Panc1 (cell line): Measurements from ENCODE around the gene TMEM164. TPM values are rescaled to one million over a fixed set of nuclear protein-coding genes. Genes with fewer than 3 reads are reported as not detected.

Experiments used
- ATAC-seq: fragments of 200-7000 bp; cut with Tn5 transposase; 2 replicates; pipeline ENCODE4 v1.9.1; 2020; ENCODE audit warnings: mild to moderate bottlenecking, moderate library complexity
- BruUV-seq: library from RNA; stranded (reverse); fragments of 400-500 nt; replicated peaks from 2 replicates; lab custom pipeline; 2021; lab: Mats Ljungman, UMichigan
- CTCF ChIA-PET: fragments of 300-600 bp; sonication (Branson Sonifier 250); formaldehyde crosslinking; loops from one replicate; lab custom pipeline; 2022; ENCODE audit warnings: antibody characterized with exemption; lab: Charles Lee
- POLR2A ChIA-PET: fragments of 300-600 bp; sonication (Branson Sonifier 250); formaldehyde crosslinking; loops from one replicate; lab custom pipeline; 2022; ENCODE audit warnings: antibody characterized with exemption; lab: Charles Lee
- DNase-seq: peaks from one replicate; pipeline ENCODE4 v3.0.0-alpha.2; 2010; ENCODE audit warnings: low read depth, low spot score
- H3K27ac ChIP-seq: 2 replicates; pipeline ENCODE4 v1.5.1; 2011; ENCODE audit warnings: mild to moderate bottlenecking, low read length, inconsistent platforms
- H3K27me3 ChIP-seq: fragments of 200-500 bp; sonication (Bioruptor generic); 2 replicates; pipeline ENCODE4 v1.6.0; 2014; ENCODE audit warnings: low read length, inconsistent platforms; ENCODE audit not compliant: control insufficient read depth, insufficient read depth
- H3K36me3 ChIP-seq: fragments of 200-500 bp; sonication (Bioruptor generic); 2 replicates; pipeline ENCODE4 v1.5.1; 2014; ENCODE audit warnings: inconsistent platforms, mild to moderate bottlenecking, low read length, moderate library complexity; ENCODE audit not compliant: control insufficient read depth, insufficient read depth
- H3K4me1 ChIP-seq: 2 replicates; pipeline ENCODE4 v1.5.1; 2011; ENCODE audit warnings: inconsistent platforms, mild to moderate bottlenecking, low read length, moderate library complexity; ENCODE audit not compliant: control insufficient read depth, insufficient read depth
- H3K4me3 ChIP-seq, 2 experiments: 2 replicates each; pipeline ENCODE4 v1.5.1; 2011 to 2012; ENCODE audit warnings: low read depth in 2 of 2, low read length in 2 of 2, mild to moderate bottlenecking in 2 of 2, inconsistent platforms in 1 of 2, moderate library complexity in 1 of 2
- H3K9me3 ChIP-seq: fragments of 200-500 bp; sonication (Bioruptor generic); 2 replicates; pipeline ENCODE4 v1.5.1; 2014; ENCODE audit warnings: low read depth, mild to moderate bottlenecking, inconsistent platforms, low read length, moderate library complexity; ENCODE audit not compliant: control insufficient read depth, insufficient read depth
- POLR2AphosphoS5 ChIP-seq: IDR thresholded peaks from 2 replicates; pipeline ENCODE4 v1.6.1; 2012; ENCODE audit warnings: mild to moderate bottlenecking, low read depth, low read length, moderate library complexity
- SIN3A ChIP-seq: IDR thresholded peaks from 2 replicates; pipeline ENCODE4 v1.6.1; 2012; ENCODE audit warnings: low read depth, mild to moderate bottlenecking, low read length, moderate library complexity, borderline replicate concordance; ENCODE audit not compliant: insufficient read depth
- TCF7L2 ChIP-seq: IDR thresholded peaks from 2 replicates; pipeline ENCODE4 v1.6.1; 2011; ENCODE audit warnings: mild to moderate bottlenecking, low read depth, low read length, inconsistent platforms
- in situ Hi-C: cut with HindIII; loops from 2 replicates; pipeline ENCODE4 v1.10.0; 2016; ENCODE audit warnings: low sequenced_read_pairs, low pct_unique_long_range_greater_than_20kb
- intact Hi-C: fragments of 100-400 bp; cut with micrococcal nuclease; formaldehyde crosslinking; loops from one replicate; pipeline ENCODE4 v1.10.0; 2022; ENCODE audit not compliant: unreplicated experiment
- total RNA-seq: library from RNA; stranded (reverse); gene quantifications from one replicate; pipeline ENCODE4 v1.2.1, GENCODE V29; 2021; ENCODE audit not compliant: unreplicated experiment
- TF ChIP-seq, protein P1 (sequence below), 2 experiments: IDR thresholded peaks; 2 replicates each; pipeline ENCODE4 v1.6.1; 2011 to 2012; ENCODE audit warnings: low read depth in 2 of 2, control low read depth in 1 of 2, low read length in 1 of 2, mild to moderate bottlenecking in 1 of 2, moderate library complexity in 1 of 2; ENCODE audit not compliant: insufficient read depth in 1 of 2
- TF ChIP-seq, protein P2 (sequence below): fragments of 450-650 bp; IDR thresholded peaks from 2 replicates; pipeline ENCODE4 v1.5.1; 2017; ENCODE audit warnings: mild to moderate bottlenecking

TMEM164 gene
- total RNA-seq, 1 experiment from 2014 or later = 32.8 TPM

GRCh38 chrX:110052303-110052702 is 49.4 kb downstream of the TMEM164 start:
- Histone ChIP-seq H3K36me3 (no peaks in the 10 kb centered on the region), H3K27me3 (no peaks in the 10 kb centered on the region), H3K4me3 (no peak overlapping the region), H3K27ac (no peak overlapping the region), H3K4me1 (no peaks in the 10 kb centered on the region), H3K9me3 (no peaks in the 10 kb centered on the region)
- ATAC-seq = no peak
- ChIA-PET CTCF (no interaction called here), POLR2A (no interaction called here)
- DNase-seq = no peak
- TF ChIP-seq POLR2AphosphoS5 = no peak
- no peak for TF ChIP-seq TCF7L2
- TF ChIP-seq, protein P1, sequence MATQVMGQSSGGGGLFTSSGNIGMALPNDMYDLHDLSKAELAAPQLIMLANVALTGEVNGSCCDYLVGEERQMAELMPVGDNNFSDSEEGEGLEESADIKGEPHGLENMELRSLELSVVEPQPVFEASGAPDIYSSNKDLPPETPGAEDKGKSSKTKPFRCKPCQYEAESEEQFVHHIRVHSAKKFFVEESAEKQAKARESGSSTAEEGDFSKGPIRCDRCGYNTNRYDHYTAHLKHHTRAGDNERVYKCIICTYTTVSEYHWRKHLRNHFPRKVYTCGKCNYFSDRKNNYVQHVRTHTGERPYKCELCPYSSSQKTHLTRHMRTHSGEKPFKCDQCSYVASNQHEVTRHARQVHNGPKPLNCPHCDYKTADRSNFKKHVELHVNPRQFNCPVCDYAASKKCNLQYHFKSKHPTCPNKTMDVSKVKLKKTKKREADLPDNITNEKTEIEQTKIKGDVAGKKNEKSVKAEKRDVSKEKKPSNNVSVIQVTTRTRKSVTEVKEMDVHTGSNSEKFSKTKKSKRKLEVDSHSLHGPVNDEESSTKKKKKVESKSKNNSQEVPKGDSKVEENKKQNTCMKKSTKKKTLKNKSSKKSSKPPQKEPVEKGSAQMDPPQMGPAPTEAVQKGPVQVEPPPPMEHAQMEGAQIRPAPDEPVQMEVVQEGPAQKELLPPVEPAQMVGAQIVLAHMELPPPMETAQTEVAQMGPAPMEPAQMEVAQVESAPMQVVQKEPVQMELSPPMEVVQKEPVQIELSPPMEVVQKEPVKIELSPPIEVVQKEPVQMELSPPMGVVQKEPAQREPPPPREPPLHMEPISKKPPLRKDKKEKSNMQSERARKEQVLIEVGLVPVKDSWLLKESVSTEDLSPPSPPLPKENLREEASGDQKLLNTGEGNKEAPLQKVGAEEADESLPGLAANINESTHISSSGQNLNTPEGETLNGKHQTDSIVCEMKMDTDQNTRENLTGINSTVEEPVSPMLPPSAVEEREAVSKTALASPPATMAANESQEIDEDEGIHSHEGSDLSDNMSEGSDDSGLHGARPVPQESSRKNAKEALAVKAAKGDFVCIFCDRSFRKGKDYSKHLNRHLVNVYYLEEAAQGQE (IDR thresholded peaks at IDR 0.05; ENCODE audit: insufficient read depth in 1 of 2, low read depth in 2 of 2, low read length in 1 of 2) = no peak
- TF ChIP-seq, protein P2, sequence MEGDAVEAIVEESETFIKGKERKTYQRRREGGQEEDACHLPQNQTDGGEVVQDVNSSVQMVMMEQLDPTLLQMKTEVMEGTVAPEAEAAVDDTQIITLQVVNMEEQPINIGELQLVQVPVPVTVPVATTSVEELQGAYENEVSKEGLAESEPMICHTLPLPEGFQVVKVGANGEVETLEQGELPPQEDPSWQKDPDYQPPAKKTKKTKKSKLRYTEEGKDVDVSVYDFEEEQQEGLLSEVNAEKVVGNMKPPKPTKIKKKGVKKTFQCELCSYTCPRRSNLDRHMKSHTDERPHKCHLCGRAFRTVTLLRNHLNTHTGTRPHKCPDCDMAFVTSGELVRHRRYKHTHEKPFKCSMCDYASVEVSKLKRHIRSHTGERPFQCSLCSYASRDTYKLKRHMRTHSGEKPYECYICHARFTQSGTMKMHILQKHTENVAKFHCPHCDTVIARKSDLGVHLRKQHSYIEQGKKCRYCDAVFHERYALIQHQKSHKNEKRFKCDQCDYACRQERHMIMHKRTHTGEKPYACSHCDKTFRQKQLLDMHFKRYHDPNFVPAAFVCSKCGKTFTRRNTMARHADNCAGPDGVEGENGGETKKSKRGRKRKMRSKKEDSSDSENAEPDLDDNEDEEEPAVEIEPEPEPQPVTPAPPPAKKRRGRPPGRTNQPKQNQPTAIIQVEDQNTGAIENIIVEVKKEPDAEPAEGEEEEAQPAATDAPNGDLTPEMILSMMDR = no peak
- TF ChIP-seq SIN3A = no peak
- intact Hi-C loops = no loop called here
- in situ Hi-C loops = no loop called here
- BruUV-seq = no TSS peak

GRCh38 chrX:110053453-110053852 is 50.5 kb downstream of the TMEM164 start:
- no peaks in the 10 kb centered on the region for H3K4me1 ChIP-seq
- ATAC-seq (no peak), DNase-seq (no peak)
- in situ Hi-C loops = no loop called here
- BruUV-seq = no TSS peak
- no peaks in the 10 kb centered on the region for H3K27me3 ChIP-seq
- no peaks in the 10 kb centered on the region for H3K9me3 ChIP-seq
- intact Hi-C loops = no loop called here
- CTCF ChIA-PET = no interaction called here
- no peaks in the 10 kb centered on the region for H3K36me3 ChIP-seq
- TF ChIP-seq, protein P1 (IDR thresholded peaks at IDR 0.05; ENCODE audit: insufficient read depth in 1 of 2, low read depth in 2 of 2, low read length in 1 of 2) = no peak
- TF ChIP-seq SIN3A (no peak), TCF7L2 (no peak), POLR2AphosphoS5 (no peak)
- TF ChIP-seq, protein P2 = no peak
- no peak overlapping the region for H3K4me3 ChIP-seq
- no peak overlapping the region for H3K27ac ChIP-seq
- POLR2A ChIA-PET = no interaction called here
